ENCODE measurements around the gene KRTAP10-10.
"Not testable (repeated sequence)": the region's sequence is repeated elsewhere in the genome, so short reads cannot be mapped to it uniquely, and the experiment has no call there.

KRTAP10-10 gene

GRCh38 chr21:44684077-44684476 lies 46.9 kb downstream of the KRTAP10-10 start:
- DNase-seq (ENCODE audit: low read depth): no peak

DNA sequence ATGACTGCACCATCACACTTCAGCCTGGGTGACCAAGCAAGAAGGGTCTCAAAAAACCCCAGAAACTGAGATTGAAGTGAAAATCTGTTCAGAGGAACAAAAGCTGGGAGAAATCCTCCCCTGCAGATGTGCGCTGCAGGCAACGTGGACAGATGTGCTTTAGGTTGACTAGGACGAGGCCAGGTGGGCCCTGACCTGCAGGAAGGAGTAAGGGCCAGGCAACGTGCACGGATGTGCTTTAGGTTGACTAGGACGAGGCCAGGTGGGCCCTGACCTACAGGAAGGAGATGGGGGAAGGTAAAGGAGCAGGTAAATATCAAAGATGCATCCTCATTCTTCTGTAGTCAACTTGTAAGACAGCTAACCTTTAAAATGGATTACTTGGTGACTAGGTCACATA lies 47.3 kb downstream of the KRTAP10-10 start:
- no peak for DNase-seq (ENCODE audit: low read depth)

DNA sequence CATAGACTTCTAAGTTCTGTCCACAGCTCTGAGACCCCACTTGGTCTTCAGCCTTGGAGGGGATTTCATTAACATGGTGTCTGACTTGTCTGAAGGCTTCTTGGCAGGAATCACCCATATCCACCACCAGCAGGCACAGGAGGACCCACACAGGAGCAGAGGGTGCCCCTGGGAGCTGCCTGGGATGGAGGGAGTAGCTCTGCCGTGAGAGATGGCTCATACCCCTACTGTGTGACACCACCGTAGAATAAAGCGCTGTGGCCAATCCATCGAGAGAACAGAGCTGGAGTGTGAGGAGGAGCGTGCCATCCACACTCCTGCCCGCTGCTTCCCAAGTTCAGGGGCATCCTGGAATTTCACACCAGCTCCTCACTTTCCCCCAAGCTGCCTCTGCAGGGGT lies 47.9 kb downstream of the KRTAP10-10 start:
- not testable (repeated sequence) for DNase-seq (ENCODE audit: low read depth)

DNA sequence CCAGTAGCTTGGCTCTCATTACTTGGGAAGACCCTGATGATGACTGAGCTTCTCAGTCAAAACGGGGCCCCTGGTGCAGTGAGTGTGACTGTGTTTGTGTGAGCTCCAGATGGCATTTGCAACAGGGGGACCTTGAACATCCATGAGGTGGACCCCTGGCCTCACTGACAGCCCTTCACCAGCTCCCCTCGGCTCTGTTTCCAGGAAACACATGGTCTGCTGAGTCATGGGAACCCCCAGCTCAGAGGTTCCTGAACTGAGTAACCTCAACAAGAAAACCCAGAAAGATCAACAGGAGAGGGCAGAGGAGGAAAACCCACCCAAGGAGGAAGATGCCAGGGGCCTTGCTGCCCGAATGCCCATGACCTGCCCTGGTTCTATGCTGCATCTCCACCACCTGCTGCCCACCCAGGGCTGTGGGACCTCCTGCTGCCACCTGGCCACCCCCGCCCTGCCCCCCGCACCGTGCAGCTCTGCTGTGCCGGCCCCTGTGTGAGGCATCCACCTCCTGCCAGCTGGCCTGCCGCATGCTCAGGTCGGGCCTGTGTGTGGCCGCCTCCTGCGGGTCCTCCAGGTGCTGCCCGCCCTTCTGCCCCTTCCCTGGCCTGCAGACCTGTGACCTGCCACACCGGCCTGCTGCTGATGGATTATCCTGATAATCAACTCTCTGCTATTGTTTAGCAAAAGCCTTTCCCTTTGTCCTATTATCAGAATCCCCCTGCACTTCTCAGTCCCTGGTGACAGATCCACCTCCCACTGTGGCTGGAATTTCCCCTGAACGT lies 49.0 kb downstream of the KRTAP10-10 start:
- no peak for DNase-seq (ENCODE audit: low read depth)

DNA sequence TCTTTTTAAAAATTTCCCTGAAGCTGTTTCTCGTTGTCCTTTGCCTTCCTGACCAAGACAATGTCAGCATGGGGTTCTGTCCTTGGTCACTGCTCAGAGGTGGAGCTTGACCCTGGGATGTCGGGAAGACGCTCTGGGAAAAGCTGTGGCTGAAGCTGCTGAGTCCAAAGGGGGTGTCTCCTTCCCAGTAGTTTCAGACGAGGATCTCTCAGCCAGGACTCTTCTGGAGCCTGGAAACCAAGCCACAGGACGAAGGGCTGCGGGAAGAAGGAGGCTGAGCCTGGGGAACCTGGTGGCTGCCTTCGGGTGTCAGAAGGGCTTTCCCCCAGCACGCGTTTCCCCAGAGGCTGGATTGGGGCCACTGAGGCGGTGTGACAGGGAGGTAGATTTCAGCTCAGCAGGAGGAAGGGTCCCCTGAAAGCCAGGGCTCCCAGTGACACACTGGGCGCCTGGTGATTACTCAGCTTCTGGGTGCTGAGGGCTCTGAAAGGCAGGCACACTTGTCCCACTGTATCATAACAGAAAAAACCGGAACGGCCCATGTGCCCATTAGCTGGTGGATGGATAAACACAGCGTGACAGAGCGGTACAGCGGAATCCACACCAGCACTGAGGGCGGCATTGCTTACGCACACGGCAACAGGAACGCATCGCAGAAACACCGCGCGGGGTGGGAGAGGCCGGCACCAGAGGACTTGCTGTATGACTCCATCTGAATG lies 49.8 kb downstream of the KRTAP10-10 start:
- DNase-seq (ENCODE audit: low read depth): no peak

- no peak for DNase-seq (ENCODE audit: low read depth)
Measured at GRCh38 chr21:44687671-44688070, 50.5 kb downstream of the KRTAP10-10 start.
